Psoas muscle (tissue), 8 donors: ENCODE results near the gene CEP126. TPM values are rescaled to one million over a fixed set of nuclear protein-coding genes. Genes with fewer than 3 reads are reported as not detected.

Experiments used
- ATAC-seq, 4 donors: fragments of 200-7000 bp; cut with Tn5 transposase; one replicate each; pipeline ENCODE4 v1.9.1; 2020; ENCODE audit warnings: moderate library complexity in 3 of 4, mild to moderate bottlenecking in 2 of 4
- DNase-seq, 2 donors: peaks; one replicate each; pipeline ENCODE4 v3.0.0-alpha.2; 2020
- H3K27ac ChIP-seq: fragments of 200-600 bp; one replicate; pipeline ENCODE4 v1.8.0; 2022
- H3K27me3 ChIP-seq, 3 donors: fragments of 200-600 bp in 1 of 3; one replicate each; pipeline versions ENCODE4 v1.6.1 to v1.8.0; 2013 to 2022; ENCODE audit warnings: low read length in 2 of 3, mild to moderate bottlenecking in 2 of 3, moderate library complexity in 1 of 3; ENCODE audit not compliant: insufficient read depth in 3 of 3
- H3K36me3 ChIP-seq, 2 donors: fragments of 200-600 bp in 1 of 2; one replicate each; pipeline versions ENCODE4 v1.6.1 to v1.8.0; 2013 to 2022; ENCODE audit warnings: low read depth in 1 of 2, mild to moderate bottlenecking in 1 of 2, moderate library complexity in 1 of 2; ENCODE audit not compliant: insufficient read depth in 1 of 2
- H3K4me1 ChIP-seq: fragments of 200-600 bp; one replicate; pipeline ENCODE4 v1.8.0; 2022
- H3K4me3 ChIP-seq: fragments of 200-600 bp; one replicate; pipeline ENCODE4 v1.8.0; 2022; ENCODE audit warnings: mild to moderate bottlenecking
- H3K9me3 ChIP-seq: fragments of 200-600 bp; one replicate; pipeline ENCODE4 v1.8.0; 2022
- CTCF ChIP-seq: fragments of 200-600 bp; IDR thresholded peaks from one replicate; pipeline ENCODE4 v1.8.0; 2022; ENCODE audit warnings: antibody characterized with exemption
- WGBS, 3 donors: extraction: QIAGEN DNeasy Blood & Tissue Kit; methylation state at CpG; one replicate each; pipeline versions ENCODE4 v1.1.6 to v1.1.7; 2013; 5-methylcytosine and 5-hydroxymethylcytosine counted together
- intact Hi-C, 2 donors: fragments of 100-400 bp; cut with DNase I; formaldehyde crosslinking; loops; one replicate each; pipeline versions ENCODE4 v1.11.0 to v1.14.2; 2022
- polyA plus RNA-seq, 3 donors: library from polyadenylated mRNA; stranded (reverse); fragments of 200-250 nt; gene quantifications; one replicate each; pipeline ENCODE4 v1.2.3, GENCODE V29; 2013
- total RNA-seq, 4 donors: library from RNA; stranded (reverse); fragmentation: NEBNext Ultra II Directional in 2 of 4; extraction: Animal tissue kit (Norgen Biotek cat#: 25700) in 2 of 4; gene quantifications; one replicate each; pipeline versions ENCODE4 v1.2.1 to v1.2.4, GENCODE V29; 2021 to 2023
- donor health status: healthy with polysubstance abuse.
- donor health status: DM: no; HTN: no; CAD: no; lungs with moderate emphysema.
- donor health status: Bipolar disorder and iron deficiency.
- donor health status: healthy.
- donor health status: DM: yes; HTN: yes; CAD: no.
- donor health status: DM: no; HTN: no; CAD: no.
- donor health status: DM: no; HTN: no; CAD: no.
- donor health status: DM: yes; HTN: yes; CAD: no.

CEP126 gene
- total and polyA plus RNA-seq, 7 donors: 0.12 to 1.2 (median 0.46) TPM

- DNase-seq (no peak), ATAC-seq (no peak)
- Histone ChIP-seq H3K9me3 (no peaks in the 10 kb centered on the region), H3K4me1 (peaks cover 10% of the 10 kb centered on the region), H3K4me3 (no peak overlapping the region), H3K27ac (no peak overlapping the region), H3K27me3 (no peaks in the 10 kb centered on the region), H3K36me3 (no peaks in the 10 kb centered on the region)
- WGBS, 3 donors: 82 to 93% (median 84%) methylated on average over 7 of the region's 7 CpGs
- intact Hi-C loops: loop anchor here in 1 of 2 donors (10.0 kb wide), 2 partner anchors 92 to 552 kb away; partner anchors contain the start of genes ANGPTL5 and CEP126
- TF ChIP-seq CTCF: no peak
These were observed 92.2 kb downstream of the CEP126 start for GRCh38 chr11:102006835-102007566.

DNA sequence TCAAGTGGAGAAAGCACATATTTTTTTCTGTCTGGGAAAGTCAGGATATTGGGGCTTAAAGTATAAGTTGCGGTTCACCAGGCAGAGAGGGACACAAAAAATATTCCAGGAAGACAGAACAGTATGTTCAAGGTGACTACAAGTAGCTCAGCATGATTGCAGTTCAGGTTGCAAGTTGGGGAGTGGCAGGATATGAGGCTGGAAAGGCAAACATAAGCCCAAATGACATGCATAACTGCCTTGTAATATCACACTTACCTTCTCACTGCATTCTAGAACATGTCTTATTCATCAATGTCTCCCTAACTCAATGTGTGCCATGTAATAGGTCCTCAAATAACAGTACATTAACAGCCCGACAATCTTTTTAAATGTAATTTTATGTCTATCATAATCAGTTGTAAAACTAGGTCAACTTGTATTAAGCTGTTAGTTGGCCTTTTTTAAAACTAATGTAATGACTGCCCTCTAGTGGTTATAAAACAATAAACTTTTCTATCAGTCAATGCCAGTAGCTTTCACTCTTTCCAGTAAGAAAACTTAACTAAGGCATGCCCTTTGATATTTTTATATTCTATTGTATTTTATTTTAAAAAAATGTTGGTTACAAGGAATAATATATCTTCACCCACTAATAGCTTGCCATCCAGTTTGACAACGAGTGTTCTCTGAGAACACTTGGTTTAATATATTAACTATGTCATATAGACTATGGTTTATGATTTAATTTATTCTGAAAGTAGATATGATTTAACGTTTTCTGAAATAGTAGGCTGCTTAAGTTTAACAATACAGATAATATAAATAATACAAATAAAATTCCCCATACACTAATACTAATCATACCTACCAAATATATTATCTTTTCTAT lies 93.0 kb downstream of the CEP126 start:
- H3K4me3 ChIP-seq: no peak overlapping the region
- TF ChIP-seq CTCF: peak; percentile 63
- 24 to 33% (median 28%) methylated on average over 4 of the region's 4 CpGs for WGBS, 3 donors
- H3K36me3 ChIP-seq: no peaks in the 10 kb centered on the region
- peaks cover 10% of the 10 kb centered on the region for H3K4me1 ChIP-seq
- peak; percentile 37 to 83 (median 62) for ATAC-seq
- intact Hi-C loops: loop anchor here (2.0 to 10.0 kb wide), 3 partner anchors 93 to 553 kb away; partner anchors contain the start of genes ANGPTL5 (in 1 of the 2) and CEP126 (in 1 of the 2)
- no peaks in the 10 kb centered on the region for H3K9me3 ChIP-seq
- DNase-seq: no peak
- no peak overlapping the region for H3K27ac ChIP-seq
- no peaks in the 10 kb centered on the region for H3K27me3 ChIP-seq

DNA sequence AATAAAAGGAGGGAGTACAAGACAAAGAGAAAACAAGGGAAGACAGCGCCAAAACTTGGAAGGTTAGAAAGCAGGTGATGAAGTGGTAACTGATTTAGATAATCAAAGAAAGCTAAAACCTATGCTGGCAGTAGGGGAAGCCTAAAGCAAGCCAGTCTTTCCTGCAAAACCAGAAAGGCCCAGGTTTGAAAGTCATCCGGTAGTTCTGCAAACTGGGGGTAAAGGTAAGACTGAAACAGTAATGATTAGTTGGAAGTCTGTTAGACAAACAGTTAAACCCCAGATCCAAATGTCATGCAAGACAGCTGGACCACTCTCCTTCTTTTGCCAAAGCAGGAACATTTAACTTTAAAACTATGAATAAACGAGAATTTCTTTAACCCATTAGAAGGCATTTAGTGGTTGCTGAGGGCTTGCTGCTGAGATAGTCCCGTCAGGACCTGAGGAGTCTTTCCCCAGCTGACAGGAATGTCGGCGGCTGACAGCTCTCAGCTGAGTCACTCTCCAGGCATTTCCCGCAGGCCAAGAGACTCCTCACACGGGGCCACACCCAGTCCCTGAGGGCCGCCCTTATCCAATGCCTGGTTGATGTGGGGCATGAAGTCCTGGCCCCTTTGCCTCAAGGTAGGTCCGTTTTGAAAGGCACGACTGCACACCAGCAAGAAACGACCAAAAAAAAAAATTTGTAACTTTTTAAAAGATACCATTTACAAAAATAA lies 96.1 kb downstream of the CEP126 start:
- no peak overlapping the region for H3K4me3 ChIP-seq

More for the DNA sequence above, 96.1 kb downstream of the CEP126 start:
- no peak for TF ChIP-seq CTCF
- intact Hi-C loops: no loop called here
- ATAC-seq: peak; percentile 77 to 94 (median 88)
- WGBS, 3 donors: 20 to 22% (median 21%) methylated on average over 12 of the region's 12 CpGs
- Histone ChIP-seq H3K27me3 (no peaks in the 10 kb centered on the region), H3K36me3 (no peaks in the 10 kb centered on the region), H3K9me3 (no peaks in the 10 kb centered on the region), H3K4me1 (peaks cover 10% of the 10 kb centered on the region), H3K27ac (no peak overlapping the region)
- DNase-seq: peak; percentile 70 to 83
